Cortex of kidney (tissue), 1 donor: ENCODE data around the gene NFIL3.

Source experiments
- DNase-seq: peaks from one replicate; lab custom pipeline; 2025; lab: John Stamatoyannopoulos, UW

NFIL3 gene

GRCh38 chr9:91359734-91360470 is 63.7 kb downstream of the NFIL3 start:
- no peak for DNase-seq

GRCh38 chr9:91359083-91359482 is 64.5 kb downstream of the NFIL3 start:
- no peak for DNase-seq
